ENCODE data around the gene MX2. TPM values are rescaled to one million over a fixed set of nuclear protein-coding genes. Genes with fewer than 3 reads are reported as not detected.

The MX2 gene
- total and polyA plus RNA-seq, 2 donors (not counting 1 experiment from before 2014, with no cell fraction given), result 51.2 to 64.3 TPM

DNA sequence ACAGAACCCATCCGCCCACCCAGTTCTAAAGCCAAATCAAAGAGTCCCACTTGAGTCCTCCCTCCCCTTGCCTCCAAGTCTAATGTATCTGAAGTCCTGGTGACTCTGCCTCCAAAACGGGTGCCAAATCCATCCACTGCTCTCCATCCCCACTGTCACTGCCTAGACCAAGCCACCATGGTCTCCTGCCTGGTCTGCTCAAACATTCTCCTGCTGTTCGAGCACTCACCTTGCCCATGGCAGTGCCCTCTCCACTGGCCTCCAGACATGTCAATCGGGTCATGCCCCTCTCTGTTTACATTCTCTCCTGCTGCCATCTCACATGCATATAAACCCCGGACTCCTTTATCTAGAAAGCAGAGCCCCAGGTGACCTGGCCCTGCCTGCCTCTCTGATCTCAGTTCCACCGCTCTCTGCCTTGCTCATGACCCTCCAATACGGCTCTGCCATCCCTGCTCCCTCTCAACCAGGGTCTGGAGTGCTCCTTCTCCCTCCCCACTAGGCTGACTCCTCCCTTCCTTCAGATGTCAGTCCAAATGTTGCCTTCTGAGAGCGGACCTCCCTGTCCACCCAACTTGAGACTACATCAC is 32.1 kb downstream of the MX2 start:
- ChIA-PET CTCF (no interaction called here), POLR2A (no interaction called here)
- H3K27ac Mint-ChIP-seq, result no peak overlapping the region
- H3K4me1 ChIP-seq (ENCODE audit: control insufficient read depth in 2 of 2, insufficient read depth in 2 of 2, low read length in 2 of 2), result peaks cover 4 to 15% of the 10 kb centered on the region in 2 donors
- no peak overlapping the region for H3K4me3 Mint-ChIP-seq
- no peak overlapping the region for H3K27ac ChIP-seq (ENCODE audit: low read length in 2 of 2)
- H3K79me2 ChIP-seq (ENCODE audit: control insufficient read depth, insufficient read depth, low read length), result no peaks in the 10 kb centered on the region
- DNase-seq, result no peak
- peaks cover 2 to 61% of the 10 kb centered on the region in 2 experiments for H3K36me3 ChIP-seq (replicated peaks in 1 of 2; ENCODE audit: control extremely low read depth in 1 of 2, control insufficient read depth in 1 of 2, extremely low read depth in 1 of 2, insufficient read depth in 2 of 2, low read length in 1 of 2)
- no peak overlapping the region for H3K4me2 ChIP-seq (replicated peaks; ENCODE audit: low read depth, low read length, poor library complexity, severe bottlenecking)
- TF ChIP-seq CTCF (IDR thresholded peaks at IDR 0.05) (no peak), EZH2 (IDR thresholded peaks at IDR 0.05; ENCODE audit: borderline replicate concordance, insufficient read depth, low read depth, low read length, poor library complexity, severe bottlenecking) (no peak)
- H3K27me3 ChIP-seq (replicated peaks in 1 of 4; ENCODE audit: control extremely low read depth in 1 of 4, control insufficient read depth in 3 of 4, insufficient read depth in 4 of 4, low read length in 3 of 4), result no peaks in the 10 kb centered on the region
- 98% methylated on average over 7 of the region's 8 CpGs for WGBS (ENCODE audit: insufficient coverage)
- no peaks in the 10 kb centered on the region for H3K27me3 Mint-ChIP-seq
- H3K4me3 ChIP-seq (ENCODE audit: control extremely low read depth in 1 of 5, extremely low read depth in 1 of 5, insufficient read depth in 1 of 5, low read depth in 2 of 5, low read length in 4 of 5), result no peak overlapping the region
- no peak overlapping the region for H2AFZ ChIP-seq (ENCODE audit: insufficient read depth, low read depth, low read length, poor library complexity, severe bottlenecking)
- no peak overlapping the region for H3K9ac ChIP-seq (ENCODE audit: low read length)
- H3K9me3 Mint-ChIP-seq (ENCODE audit: insufficient read depth), result no peaks in the 10 kb centered on the region
- no peak for ATAC-seq (ENCODE audit: low read depth)
- intact Hi-C loops (cut with micrococcal nuclease), result no loop called here
- peaks cover 16% of the 10 kb centered on the region for H3K4me1 Mint-ChIP-seq
- no peaks in the 10 kb centered on the region for H4K20me1 ChIP-seq (ENCODE audit: control insufficient read depth, insufficient read depth, low read length, poor library complexity, severe bottlenecking)
- no peaks in the 10 kb centered on the region for H3K9me3 ChIP-seq (ENCODE audit: control extremely low read depth in 1 of 3, control insufficient read depth in 2 of 3, insufficient read depth in 1 of 3, low read length in 2 of 3)

- H3K4me2 ChIP-seq (replicated peaks; ENCODE audit: low read depth, low read length, poor library complexity, severe bottlenecking), result peak overlapping the region; percentile 21
- peak overlapping the region; percentile 1 for H3K27ac Mint-ChIP-seq
- ATAC-seq (ENCODE audit: low read depth), result no peak
- H4K20me1 ChIP-seq (ENCODE audit: control insufficient read depth, insufficient read depth, low read length, poor library complexity, severe bottlenecking), result no peaks in the 10 kb centered on the region
- TF ChIP-seq EZH2 (IDR thresholded peaks at IDR 0.05; ENCODE audit: borderline replicate concordance, insufficient read depth, low read depth, low read length, poor library complexity, severe bottlenecking) (no peak), CTCF (IDR thresholded peaks at IDR 0.05) (no peak)
- H3K79me2 ChIP-seq (ENCODE audit: control insufficient read depth, insufficient read depth, low read length), result no peaks in the 10 kb centered on the region
- H3K9me3 ChIP-seq (ENCODE audit: control extremely low read depth in 1 of 3, control insufficient read depth in 2 of 3, insufficient read depth in 1 of 3, low read length in 2 of 3), result no peaks in the 10 kb centered on the region
- H3K4me1 Mint-ChIP-seq, result peaks cover 16% of the 10 kb centered on the region
- H3K4me3 Mint-ChIP-seq, result no peak overlapping the region
- no peak overlapping the region for H2AFZ ChIP-seq (ENCODE audit: insufficient read depth, low read depth, low read length, poor library complexity, severe bottlenecking)
- H3K9me3 Mint-ChIP-seq (ENCODE audit: insufficient read depth), result no peaks in the 10 kb centered on the region
- H3K27ac ChIP-seq (ENCODE audit: low read length in 2 of 2), result no peak overlapping the region
- peaks cover 3 to 60% of the 10 kb centered on the region in 2 experiments for H3K36me3 ChIP-seq (replicated peaks in 1 of 2; ENCODE audit: control extremely low read depth in 1 of 2, control insufficient read depth in 1 of 2, extremely low read depth in 1 of 2, insufficient read depth in 2 of 2, low read length in 1 of 2)
- ChIA-PET POLR2A (interaction anchor here (0.6 kb wide), 1 partner anchor 23 kb away, joined by 7 read pairs; no protein-coding TSS in a partner anchor), CTCF (interaction anchor here (1.0 kb wide), 1 partner anchor 114 kb away, joined by 3 read pairs; no protein-coding TSS in a partner anchor)
- no peaks in the 10 kb centered on the region for H3K27me3 ChIP-seq (replicated peaks in 1 of 4; ENCODE audit: control extremely low read depth in 1 of 4, control insufficient read depth in 3 of 4, insufficient read depth in 4 of 4, low read length in 3 of 4)
- H3K27me3 Mint-ChIP-seq, result no peaks in the 10 kb centered on the region
- H3K9ac ChIP-seq (ENCODE audit: low read length), result no peak overlapping the region
- H3K4me3 ChIP-seq (ENCODE audit: control extremely low read depth in 1 of 5, extremely low read depth in 1 of 5, insufficient read depth in 1 of 5, low read depth in 2 of 5, low read length in 4 of 5), result no peak overlapping the region
- 41% methylated on average over 7 of the region's 7 CpGs for WGBS (ENCODE audit: insufficient coverage)
- no peak for DNase-seq
- intact Hi-C loops (cut with micrococcal nuclease), result no loop called here
- peaks cover 4 to 15% of the 10 kb centered on the region in 2 donors for H3K4me1 ChIP-seq (ENCODE audit: control insufficient read depth in 2 of 2, insufficient read depth in 2 of 2, low read length in 2 of 2)
Measured at GRCh38 chr21:41396558-41397075, 34.8 kb downstream of the MX2 start.

All from B cell (primary cell).